SK-N-SH (cell line): ENCODE results near the gene CHIC2. TPM values are rescaled to one million over a fixed set of nuclear protein-coding genes. Genes with fewer than 3 reads are reported as not detected.
A peak's percentile ranks its signal among the peaks of the same experiment; 100 is the strongest.
"Not testable (repeated sequence)": the region's sequence is repeated elsewhere in the genome, so short reads cannot be mapped to it uniquely, and the experiment has no call there.

Experiments used
- CTCF ChIA-PET: fragments of 300-600, 350-600 bp; formaldehyde crosslinking; extraction: SDS; loops from one replicate; lab custom pipeline; 2021; lab: Yijun Ruan, JAX
- POLR2A ChIA-PET: fragments of 350-600 bp; sonication (Branson Sonifier 250); formaldehyde crosslinking; extraction: SDS; loops from one replicate; lab custom pipeline; 2020; ENCODE audit warnings: antibody characterized with exemption, inconsistent platforms; lab: Yijun Ruan, JAX
- DNase-seq: peaks from one replicate; pipeline ENCODE4 v3.0.0; 2012
- H2AFZ ChIP-seq: fragments of 200-600 bp; sonication (generic); 2 replicates; pipeline ENCODE4 v1.8.1; 2016; ENCODE audit warnings: antibody characterized with exemption, mild to moderate bottlenecking, low read depth
- H3F3A ChIP-seq: fragments of 200-600 bp; sonication (generic); replicated peaks from 2 replicates; pipeline ENCODE3; 2016; ENCODE audit warnings: antibody characterized with exemption, mild to moderate bottlenecking; ENCODE audit not compliant: insufficient read depth
- H3K27ac ChIP-seq, 2 experiments: fragments of 200-500 bp in 1 of 2; fragments of 200-600 bp in 1 of 2; sonication (Bioruptor generic) in 1 of 2; sonication (generic), shearing (Covaris generic) in 1 of 2; 2 replicates each; pipeline versions ENCODE4 v1.5.1 to v1.6.1; 2014 to 2016; ENCODE audit warnings: low read depth in 2 of 2, inconsistent platforms in 1 of 2, low read length in 1 of 2, mild to moderate bottlenecking in 1 of 2, mixed read lengths in 1 of 2
- H3K27me3 ChIP-seq: fragments of 200-600 bp; sonication (generic), shearing (Covaris generic); 2 replicates; pipeline ENCODE4 v1.6.1; 2016; ENCODE audit warnings: mixed run types; ENCODE audit not compliant: insufficient read depth
- H3K36me3 ChIP-seq, 2 experiments: fragments of 200-500 bp in 1 of 2; fragments of 200-600 bp in 1 of 2; sonication (Bioruptor generic) in 1 of 2; sonication (generic) in 1 of 2; replicated peaks in 1 of 2; 2 replicates each; pipeline versions ENCODE3 to v1.5.1; 2014 to 2016; ENCODE audit warnings: low read length in 1 of 2, mild to moderate bottlenecking in 1 of 2; ENCODE audit not compliant: insufficient read depth in 2 of 2, control insufficient read depth in 1 of 2
- H3K4me1 ChIP-seq, 2 experiments: fragments of 200-500 bp in 1 of 2; fragments of 200-600 bp in 1 of 2; sonication (Bioruptor generic) in 1 of 2; sonication (generic), shearing (Covaris generic) in 1 of 2; 2 replicates each; pipeline versions ENCODE4 v1.5.1 to v1.6.1; 2014 to 2016; ENCODE audit warnings: low read depth in 1 of 2, low read length in 1 of 2, mixed run types in 1 of 2; ENCODE audit not compliant: insufficient read depth in 2 of 2, control insufficient read depth in 1 of 2
- H3K4me2 ChIP-seq: fragments of 200-600 bp; sonication (generic), shearing (Covaris generic); 2 replicates; pipeline ENCODE4 v1.6.1; 2017; ENCODE audit warnings: mixed run types
- H3K4me3 ChIP-seq, 2 experiments: fragments of 200-500 bp in 1 of 2; fragments of 200-600 bp in 1 of 2; sonication (Bioruptor generic) in 1 of 2; sonication (generic), shearing (Covaris generic) in 1 of 2; 2 replicates each; pipeline versions ENCODE4 v1.5.1 to v1.8.1; 2014 to 2016; ENCODE audit warnings: low read depth in 2 of 2, inconsistent platforms in 1 of 2, low read length in 1 of 2, mild to moderate bottlenecking in 1 of 2, mixed read lengths in 1 of 2, moderate library complexity in 1 of 2
- H3K79me2 ChIP-seq: fragments of 200-600 bp; sonication (generic); 2 replicates; pipeline ENCODE4 v1.8.1; 2017; ENCODE audit warnings: mild to moderate bottlenecking; ENCODE audit not compliant: insufficient read depth
- H3K9ac ChIP-seq: fragments of 200-600 bp; sonication (generic); 2 replicates; pipeline ENCODE4 v1.6.1; 2017; ENCODE audit warnings: mixed run types
- H3K9me2 ChIP-seq: fragments of 200-600 bp; sonication (generic); 2 replicates; pipeline ENCODE4 v1.6.1; 2017; ENCODE audit warnings: mixed run types
- H3K9me3 ChIP-seq: fragments of 200-600 bp; sonication (generic); 2 replicates; pipeline ENCODE4 v1.6.1; 2017; ENCODE audit warnings: mixed run types, mild to moderate bottlenecking, moderate library complexity
- H4K20me1 ChIP-seq: fragments of 200-600 bp; sonication (generic); 2 replicates; pipeline ENCODE4 v1.6.1; 2017; ENCODE audit warnings: mild to moderate bottlenecking, mixed run types; ENCODE audit not compliant: insufficient read depth
- CTCF ChIP-seq: fragments of 200-600 bp; sonication (generic); IDR thresholded peaks from 2 replicates; pipeline ENCODE4 v1.6.1; 2017; ENCODE audit warnings: antibody characterized with exemption, mild to moderate bottlenecking, moderate library complexity
- EP300 ChIP-seq, 2 experiments: IDR thresholded peaks; 2 replicates each; pipeline versions ENCODE4 v1.4.0 to v1.6.1; 2012; ENCODE audit warnings: borderline replicate concordance in 1 of 2, low read depth in 1 of 2, low read length in 1 of 2
- FOSL2 ChIP-seq: IDR thresholded peaks from 2 replicates; pipeline ENCODE4 v1.4.0; 2012; ENCODE audit warnings: low read depth, mild to moderate bottlenecking, moderate library complexity, borderline replicate concordance
- FOXJ3 ChIP-seq: sonication (generic); formaldehyde crosslinking; IDR thresholded peaks from 2 replicates; pipeline ENCODE4 v1.5.1; 2020; ENCODE audit warnings: mild to moderate bottlenecking, missing genetic modification reagents
- GABPA ChIP-seq: IDR thresholded peaks from 2 replicates; pipeline ENCODE4 v1.4.0; 2012; ENCODE audit warnings: low read depth, mild to moderate bottlenecking
- GATA2 ChIP-seq: sonication (generic); formaldehyde crosslinking; IDR thresholded peaks from 2 replicates; pipeline ENCODE4 v1.5.0; 2020; ENCODE audit warnings: mild to moderate bottlenecking, missing genetic modification reagents
- IRF3 ChIP-seq: fragments of 150-350 bp; IDR thresholded peaks from 2 replicates; pipeline ENCODE4 v1.6.1; 2016; ENCODE audit warnings: mild to moderate bottlenecking, low read depth, low read length
- JUND ChIP-seq: IDR thresholded peaks from 2 replicates; pipeline ENCODE4 v1.4.0; 2012
- MEF2A ChIP-seq: IDR thresholded peaks from 2 replicates; pipeline ENCODE4 v1.4.0; 2012; ENCODE audit warnings: low read depth, borderline replicate concordance
- MXI1 ChIP-seq: IDR thresholded peaks from 2 replicates; pipeline ENCODE4 v1.6.1; 2012; ENCODE audit warnings: mild to moderate bottlenecking, low read depth, low read length, improper control_type of control experiment
- POLR2AphosphoS5 ChIP-seq: IDR thresholded peaks from 2 replicates; pipeline ENCODE4 v1.6.1; 2012; ENCODE audit warnings: low read depth, low read length
- RCOR1 ChIP-seq: fragments of 150-350 bp; IDR thresholded peaks from 2 replicates; pipeline ENCODE4 v1.6.1; 2017; ENCODE audit warnings: antibody characterized with exemption, low read length
- RFX5 ChIP-seq: IDR thresholded peaks from 2 replicates; pipeline ENCODE4 v1.6.1; 2012; ENCODE audit warnings: mild to moderate bottlenecking, improper control_type of control experiment, low read length
- YY1 ChIP-seq: IDR thresholded peaks from 2 replicates; pipeline ENCODE4 v1.4.0; 2012; ENCODE audit warnings: low read depth, mild to moderate bottlenecking
- WGBS: methylation state at CpG from one replicate; pipeline ENCODE4 v1.1.6; 2017; ENCODE audit warnings: low lambda C conversion rate; 5-methylcytosine and 5-hydroxymethylcytosine counted together
- polyA plus RNA-seq, 3 experiments: library from polyadenylated mRNA; depleted of rRNA; stranded (reverse); fragments of >200 nt; gene quantifications; 2 replicates each; pipeline ENCODE4 v1.2.3, GENCODE V29; 2012

CHIC2 gene
- polyA plus RNA-seq, 1 of the 3 experiments (the other 2 are of a cell fraction) = 26.8 TPM

- TF ChIP-seq CTCF (no peak), POLR2AphosphoS5 (peak; percentile 89), FOXJ3 (CRISPR knock-in tag) (no peak), GATA2 (CRISPR knock-in tag) (no peak), YY1 (peak; percentile 74), JUND (no peak), RFX5 (no peak), IRF3 (no peak), MXI1 (peak; percentile 44; the same call in 1 of the 2 replicates), RCOR1 (no peak), EP300 (IDR thresholded peaks at IDR 0.05; ENCODE audit: borderline replicate concordance in 1 of 2, low read depth in 1 of 2, low read length in 1 of 2) (no peak; a peak in 1 of 4 replicates), MEF2A (no peak)
- TF ChIP-seq, all 33 proteins: peak for 14
Measured at GRCh38 chr4:54064317-54065111, at the start of gene CHIC2 (continued).

GRCh38 chr4:54113206-54113605, 48.8 kb upstream of the CHIC2 start:
- H4K20me1 ChIP-seq, H3K4me2 ChIP-seq, H3K9ac ChIP-seq, H3K27ac ChIP-seq, H3K9me3 ChIP-seq, H3K36me3 ChIP-seq, H3K9me2 ChIP-seq, H3K27me3 ChIP-seq, DNase-seq, H2AFZ ChIP-seq, H3K4me3 ChIP-seq, H3K4me1 ChIP-seq, CTCF ChIA-PET, POLR2A ChIA-PET, H3K79me2 ChIP-seq, H3F3A ChIP-seq: not testable (repeated sequence)
- WGBS = 100% methylated on average over 1 of the region's 1 CpG

- H3K79me2 ChIP-seq = no peaks in the 10 kb centered on the region
- H3K27ac ChIP-seq = no peak overlapping the region
- no peak for TF ChIP-seq FOSL2
- no peak for TF ChIP-seq GATA2 (CRISPR knock-in tag)
- no peak for TF ChIP-seq MXI1
- no peak for TF ChIP-seq GABPA
- no peak for TF ChIP-seq EP300 (IDR thresholded peaks at IDR 0.05; ENCODE audit: borderline replicate concordance in 1 of 2, low read depth in 1 of 2, low read length in 1 of 2)
- H3F3A ChIP-seq = no peaks in the 10 kb centered on the region
- no peaks in the 10 kb centered on the region for H3K36me3 ChIP-seq
- H4K20me1 ChIP-seq = no peaks in the 10 kb centered on the region
- H3K9me2 ChIP-seq = no peaks in the 10 kb centered on the region
- H2AFZ ChIP-seq = no peak overlapping the region
- no peak overlapping the region for H3K4me2 ChIP-seq
- ChIA-PET CTCF (interaction anchor here (0.5 to 1.2 kb wide), 2 partner anchors 33 to 1780 kb away, joined by 3 read pairs; no protein-coding TSS in a partner anchor), POLR2A (no interaction called here)
- H3K9me3 ChIP-seq = no peaks in the 10 kb centered on the region
- 80% methylated on average over 10 of the region's 10 CpGs for WGBS
- H3K9ac ChIP-seq = no peak overlapping the region
- H3K4me1 ChIP-seq = no peaks in the 10 kb centered on the region
- DNase-seq = no peak
- H3K27me3 ChIP-seq = no peaks in the 10 kb centered on the region
- H3K4me3 ChIP-seq = no peak overlapping the region
Measured at GRCh38 chr4:54110019-54110416, 45.6 kb upstream of the CHIC2 start.
